Activated CD8-positive, alpha-beta T cell treated with anti-CD3 and anti-CD28 coated beads for 36 hours (primary cell): Measurements from ENCODE around the gene BDH1. TPM values are rescaled to one million over a fixed set of nuclear protein-coding genes. Genes with fewer than 3 reads are reported as not detected.
"Not testable (repeated sequence)": the region's sequence is repeated elsewhere in the genome, so short reads cannot be mapped to it uniquely, and the experiment has no call there.

Experiments used
- ATAC-seq: fragments of 200-7000 bp; cut with Tn5 transposase; one replicate; pipeline ENCODE4 v1.10.0; 2021; ENCODE audit warnings: mild to moderate bottlenecking, moderate library complexity
- CTCF ChIA-PET: fragments of 350-600 bp; sonication (Branson Sonifier 250); formaldehyde crosslinking; loops from one replicate; lab custom pipeline; 2021; ENCODE audit warnings: antibody characterized with exemption; lab: Charles Lee
- POLR2A ChIA-PET: fragments of 350-600 bp; sonication (Branson Sonifier 250); formaldehyde crosslinking; loops from one replicate; lab custom pipeline; 2021; ENCODE audit warnings: antibody characterized with exemption; lab: Charles Lee
- DNase-seq: peaks from one replicate; pipeline ENCODE4 v3.0.0-alpha.2; 2020
- H3K27ac Mint-ChIP-seq: one replicate; pipeline ENCODE4 v1.8.0; 2021; ENCODE audit warnings: mild to moderate bottlenecking, mixed read lengths
- H3K27me3 Mint-ChIP-seq: one replicate; pipeline ENCODE4 v1.8.0; 2021; ENCODE audit warnings: mixed read lengths
- H3K36me3 Mint-ChIP-seq: one replicate; pipeline ENCODE4 v1.8.0; 2021; ENCODE audit warnings: low read depth, mixed read lengths
- H3K4me1 Mint-ChIP-seq: one replicate; pipeline ENCODE4 v1.8.0; 2021; ENCODE audit warnings: low read depth, mixed read lengths
- H3K4me3 Mint-ChIP-seq: one replicate; pipeline ENCODE4 v1.8.0; 2021; ENCODE audit warnings: mild to moderate bottlenecking, moderate library complexity, mixed read lengths
- H3K9me3 Mint-ChIP-seq: one replicate; pipeline ENCODE4 v1.8.0; 2021; ENCODE audit warnings: mixed read lengths
- intact Hi-C: fragments of 100-400 bp; cut with micrococcal nuclease; formaldehyde crosslinking; loops from one replicate; pipeline ENCODE4 v1.10.0; 2022
- total RNA-seq, 2 experiments: library from RNA; stranded (reverse); gene quantifications; one replicate each; pipeline ENCODE4 v1.2.3, GENCODE V29; 2021
- TF ChIP-seq, protein P1 (sequence below): fragments of 200-600 bp; IDR thresholded peaks from one replicate; pipeline ENCODE4 v1.8.0; 2022; ENCODE audit warnings: antibody characterized with exemption, mild to moderate bottlenecking

The BDH1 gene
- total RNA-seq, 2 experiments from 2014 or later: 118 to 126 TPM

DNA sequence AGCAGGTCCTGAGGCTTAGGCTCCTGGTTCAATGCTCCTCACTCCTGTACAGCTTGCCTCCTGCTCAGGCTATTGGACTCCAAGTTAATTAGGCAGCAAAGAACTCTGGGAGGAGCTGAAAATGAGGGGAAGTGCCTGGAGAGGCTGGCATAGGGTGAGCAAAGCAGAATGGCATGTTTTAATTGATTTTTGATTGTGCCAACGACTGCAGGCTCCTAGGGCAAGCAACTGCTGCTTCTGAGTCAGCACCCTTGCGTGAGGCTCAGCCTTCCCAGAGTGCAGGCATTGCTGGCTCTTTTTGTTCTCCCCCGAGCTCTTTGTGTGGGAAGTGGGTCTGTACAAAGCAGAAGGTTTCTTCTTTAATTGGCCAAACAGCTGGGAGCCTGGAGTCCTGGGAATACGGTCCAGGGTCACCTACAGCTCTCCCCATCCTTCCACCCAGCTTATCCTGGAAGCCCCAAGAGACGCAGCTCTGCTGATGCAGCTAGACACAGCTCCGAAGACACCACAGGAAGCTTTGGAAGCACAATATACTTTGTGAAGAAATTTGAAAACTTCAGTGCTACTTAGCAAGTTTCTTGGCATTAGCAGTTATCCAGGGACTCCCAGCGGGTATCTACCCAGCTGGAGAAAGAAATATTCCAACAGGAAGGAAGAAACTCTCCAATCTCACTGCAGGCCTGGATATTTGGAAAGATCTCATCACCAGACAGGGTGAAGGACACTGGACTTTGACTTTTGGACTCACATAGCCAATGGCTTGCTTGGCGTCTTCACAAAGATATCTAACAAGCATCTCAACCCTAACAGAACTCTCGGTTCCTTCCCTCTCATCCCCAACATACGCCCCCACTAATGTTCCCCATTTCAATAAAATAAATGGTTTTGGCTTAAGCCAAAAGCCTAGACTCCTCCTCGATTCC is 76.8 kb downstream of the BDH1 start:
- ATAC-seq: no peak
- POLR2A ChIA-PET: interaction anchor here (0.9 kb wide), 1 partner anchor 23 kb away, joined by 3 read pairs; no protein-coding TSS in a partner anchor
- no peak overlapping the region for H3K27ac Mint-ChIP-seq
- peaks cover 11% of the 10 kb centered on the region for H3K27me3 Mint-ChIP-seq
- CTCF ChIA-PET: interaction anchor here (1.0 to 2.5 kb wide), 3 partner anchors 9 to 320 kb away, joined by 3 to 8 read pairs (median 3); no protein-coding TSS in a partner anchor
- no peaks in the 10 kb centered on the region for H3K4me1 Mint-ChIP-seq
- intact Hi-C loops: no loop called here
- DNase-seq: no peak
- no peaks in the 10 kb centered on the region for H3K9me3 Mint-ChIP-seq
- H3K36me3 Mint-ChIP-seq: no peaks in the 10 kb centered on the region
- H3K4me3 Mint-ChIP-seq: no peak overlapping the region
- TF ChIP-seq, protein P1, sequence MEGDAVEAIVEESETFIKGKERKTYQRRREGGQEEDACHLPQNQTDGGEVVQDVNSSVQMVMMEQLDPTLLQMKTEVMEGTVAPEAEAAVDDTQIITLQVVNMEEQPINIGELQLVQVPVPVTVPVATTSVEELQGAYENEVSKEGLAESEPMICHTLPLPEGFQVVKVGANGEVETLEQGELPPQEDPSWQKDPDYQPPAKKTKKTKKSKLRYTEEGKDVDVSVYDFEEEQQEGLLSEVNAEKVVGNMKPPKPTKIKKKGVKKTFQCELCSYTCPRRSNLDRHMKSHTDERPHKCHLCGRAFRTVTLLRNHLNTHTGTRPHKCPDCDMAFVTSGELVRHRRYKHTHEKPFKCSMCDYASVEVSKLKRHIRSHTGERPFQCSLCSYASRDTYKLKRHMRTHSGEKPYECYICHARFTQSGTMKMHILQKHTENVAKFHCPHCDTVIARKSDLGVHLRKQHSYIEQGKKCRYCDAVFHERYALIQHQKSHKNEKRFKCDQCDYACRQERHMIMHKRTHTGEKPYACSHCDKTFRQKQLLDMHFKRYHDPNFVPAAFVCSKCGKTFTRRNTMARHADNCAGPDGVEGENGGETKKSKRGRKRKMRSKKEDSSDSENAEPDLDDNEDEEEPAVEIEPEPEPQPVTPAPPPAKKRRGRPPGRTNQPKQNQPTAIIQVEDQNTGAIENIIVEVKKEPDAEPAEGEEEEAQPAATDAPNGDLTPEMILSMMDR: no peak

DNA sequence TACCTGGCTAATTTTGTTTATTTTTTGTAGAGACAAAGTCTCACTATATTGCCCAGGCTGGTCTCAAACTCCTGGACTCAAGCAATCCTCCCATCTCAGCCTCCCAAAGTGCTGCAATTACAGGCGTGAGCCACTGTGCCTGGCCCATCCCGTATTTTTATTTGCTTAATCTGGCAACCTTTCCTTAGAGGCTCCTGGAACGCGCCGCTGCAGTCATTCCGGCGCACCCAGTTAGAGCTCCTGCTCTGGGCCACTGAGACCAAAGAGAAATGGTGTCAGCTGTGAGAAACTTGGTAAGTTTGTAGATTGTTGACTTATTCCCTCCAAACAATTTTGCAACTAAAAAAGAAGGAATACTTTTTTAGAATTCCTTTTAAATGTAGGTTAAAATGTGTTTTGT is 78.0 kb downstream of the BDH1 start:
- intact Hi-C loops, H3K4me3 Mint-ChIP-seq, DNase-seq, H3K9me3 Mint-ChIP-seq, ATAC-seq, H3K27ac Mint-ChIP-seq, H3K36me3 Mint-ChIP-seq, H3K4me1 Mint-ChIP-seq, POLR2A ChIA-PET: not testable (repeated sequence)
- CTCF ChIA-PET: interaction anchor here (1.1 kb wide), 1 partner anchor 25 kb away, joined by 4 read pairs; no protein-coding TSS in a partner anchor
- H3K27me3 Mint-ChIP-seq: peaks cover 13% of the 10 kb centered on the region

DNA sequence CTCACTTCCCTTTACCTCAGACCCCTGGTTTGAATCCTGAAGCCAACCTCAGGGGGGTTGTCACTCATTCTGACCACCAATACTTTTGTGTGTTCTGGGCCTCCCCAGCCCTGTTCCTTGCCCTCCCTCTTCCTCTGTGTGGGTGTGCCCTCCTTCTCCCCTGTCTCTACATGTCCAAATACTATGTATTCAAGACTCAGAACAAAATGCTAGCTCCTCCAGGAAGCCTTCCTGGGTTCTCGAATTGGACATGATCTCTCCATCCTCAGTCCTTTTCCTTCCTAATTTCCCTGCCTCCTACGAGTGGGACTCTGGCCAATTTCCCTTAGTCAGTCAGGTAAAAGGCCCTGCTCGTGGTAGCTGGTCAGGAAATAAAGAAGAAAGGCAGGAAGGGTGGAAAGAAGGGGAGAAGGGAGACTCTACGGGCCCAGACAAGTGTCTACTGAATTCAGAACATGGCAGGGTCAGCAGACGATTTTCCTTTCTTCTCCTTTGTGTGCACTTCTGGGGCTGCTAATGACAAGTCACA is 79.7 kb downstream of the BDH1 start:
- ATAC-seq: no peak
- Mint-ChIP-seq H3K4me3 (no peak overlapping the region), H3K9me3 (no peaks in the 10 kb centered on the region), H3K4me1 (no peaks in the 10 kb centered on the region), H3K27me3 (peaks cover 16% of the 10 kb centered on the region), H3K27ac (no peak overlapping the region), H3K36me3 (no peaks in the 10 kb centered on the region)
- CTCF ChIA-PET: no interaction called here
- POLR2A ChIA-PET: no interaction called here
- TF ChIP-seq, protein P1: no peak
- intact Hi-C loops: no loop called here
- DNase-seq: no peak

DNA sequence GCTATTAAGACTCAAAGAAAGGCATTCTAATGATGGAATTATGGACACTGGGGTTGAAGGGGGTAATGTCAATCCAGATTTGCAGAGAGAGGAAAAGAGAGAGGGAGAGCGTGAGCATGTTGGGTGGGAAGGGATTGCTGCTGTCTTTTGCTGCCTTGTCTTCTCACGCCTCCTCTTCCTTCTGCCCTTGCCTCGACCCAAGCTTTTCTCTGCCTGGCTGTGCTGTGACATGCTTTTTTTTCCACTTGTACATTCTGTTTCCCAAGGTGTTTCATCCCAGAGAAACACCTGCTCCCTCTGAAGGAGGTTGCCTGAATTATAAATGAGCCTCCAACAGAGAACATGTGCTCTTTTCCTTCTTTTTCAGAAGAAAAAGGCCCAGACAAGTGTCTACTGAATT is 80.3 kb downstream of the BDH1 start:
- ChIA-PET CTCF (interaction anchor here (1.5 kb wide), 1 partner anchor 9 kb away, joined by 4 read pairs; no protein-coding TSS in a partner anchor), POLR2A (no interaction called here)
- TF ChIP-seq, protein P1: no peak
- Mint-ChIP-seq H3K9me3 (no peaks in the 10 kb centered on the region), H3K27ac (no peak overlapping the region), H3K36me3 (no peaks in the 10 kb centered on the region), H3K27me3 (peaks cover 18% of the 10 kb centered on the region), H3K4me1 (no peaks in the 10 kb centered on the region), H3K4me3 (no peak overlapping the region)
- no peak for ATAC-seq
- DNase-seq: no peak
- intact Hi-C loops: no loop called here

DNA sequence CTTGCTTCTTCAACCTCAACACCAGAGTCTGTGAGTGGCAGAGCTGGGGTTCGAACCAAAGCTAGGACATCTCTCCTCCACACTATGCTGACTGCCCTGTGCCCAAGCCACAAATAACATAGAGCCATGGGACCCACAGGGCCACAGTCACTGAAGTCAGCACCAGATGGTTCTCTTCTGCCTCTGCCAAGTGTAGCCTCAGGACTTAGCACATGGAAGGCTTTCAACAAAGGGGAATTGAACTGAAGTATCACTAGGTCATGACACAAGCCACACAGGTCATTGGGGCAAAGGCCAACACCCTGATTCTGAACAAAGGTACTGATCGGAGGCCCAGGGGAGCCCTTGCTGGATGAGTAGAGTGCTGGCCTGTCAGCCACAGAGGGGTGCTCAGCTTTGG is 83.6 kb downstream of the BDH1 start:
- no peak for DNase-seq
- POLR2A ChIA-PET: no interaction called here
- CTCF ChIA-PET: interaction anchor here (0.9 kb wide), 1 partner anchor 30 kb away, joined by 4 read pairs; no protein-coding TSS in a partner anchor
- Mint-ChIP-seq H3K9me3 (no peaks in the 10 kb centered on the region), H3K27ac (no peak overlapping the region), H3K4me1 (peaks cover 2% of the 10 kb centered on the region), H3K36me3 (no peaks in the 10 kb centered on the region), H3K4me3 (no peak overlapping the region), H3K27me3 (peaks cover 32% of the 10 kb centered on the region)
- TF ChIP-seq, protein P1: no peak
- ATAC-seq: no peak
- intact Hi-C loops: no loop called here
